MCF 10A (cell line): Measurements from ENCODE around the gene LCE5A. TPM values are rescaled to one million over a fixed set of nuclear protein-coding genes. Genes with fewer than 3 reads are reported as not detected.

Source experiments
- BruUV-seq: library from RNA; stranded (reverse); fragments of 400-500 nt; replicated peaks from 2 replicates; lab custom pipeline; 2021; lab: Mats Ljungman, UMichigan
- CTCF ChIA-PET: fragments of 300-600 bp; sonication (Branson Sonifier 250); formaldehyde crosslinking; extraction: SDS; loops from one replicate; lab custom pipeline; 2021; ENCODE audit warnings: antibody characterized with exemption, inconsistent platforms; lab: Yijun Ruan, JAX
- POLR2A ChIA-PET: fragments of 300-600, 350-650 bp; sonication (Branson Sonifier 250); formaldehyde crosslinking; extraction: SDS; loops from one replicate; lab custom pipeline; 2020; ENCODE audit warnings: antibody characterized with exemption, inconsistent platforms; lab: Yijun Ruan, JAX
- DNase-seq: peaks from one replicate; pipeline ENCODE4 v3.0.0-alpha.2; 2018; ENCODE audit not compliant: unreplicated experiment
- H3K27ac Mint-ChIP-seq: one replicate; pipeline ENCODE4 v1.8.0; 2022; ENCODE audit warnings: mild to moderate bottlenecking, low read depth, mixed read lengths; ENCODE audit not compliant: unreplicated experiment
- H3K27me3 Mint-ChIP-seq: one replicate; pipeline ENCODE4 v1.8.0; 2022; ENCODE audit warnings: mixed read lengths; ENCODE audit not compliant: insufficient read depth, unreplicated experiment
- H3K36me3 Mint-ChIP-seq: one replicate; pipeline ENCODE4 v1.8.0; 2022; ENCODE audit warnings: mild to moderate bottlenecking, moderate library complexity, mixed read lengths; ENCODE audit not compliant: insufficient read depth, unreplicated experiment
- H3K4me1 Mint-ChIP-seq: one replicate; pipeline ENCODE4 v1.8.0; 2022; ENCODE audit warnings: mixed read lengths; ENCODE audit not compliant: insufficient read depth, unreplicated experiment
- H3K4me3 Mint-ChIP-seq: one replicate; pipeline ENCODE4 v1.8.0; 2022; ENCODE audit warnings: mild to moderate bottlenecking, moderate library complexity, mixed read lengths; ENCODE audit not compliant: unreplicated experiment
- H3K9me3 Mint-ChIP-seq: one replicate; pipeline ENCODE4 v1.8.0; 2022; ENCODE audit warnings: mixed read lengths; ENCODE audit not compliant: unreplicated experiment
- intact Hi-C: fragments of 100-400 bp; cut with micrococcal nuclease; formaldehyde crosslinking; loops from 2 replicates; pipeline ENCODE4 v1.14.1; 2022
- total RNA-seq: library from RNA; stranded (reverse); gene quantifications from 2 replicates; pipeline ENCODE4 v1.2.3, GENCODE V29; 2022
- TF ChIP-seq, protein P1 (sequence below): fragments of 200-600 bp; IDR thresholded peaks from one replicate; pipeline ENCODE4 v1.8.0; 2022; ENCODE audit warnings: antibody characterized with exemption, mild to moderate bottlenecking; ENCODE audit not compliant: unreplicated experiment

LCE5A gene
- total RNA-seq, 1 experiment from 2014 or later = not detected

DNA sequence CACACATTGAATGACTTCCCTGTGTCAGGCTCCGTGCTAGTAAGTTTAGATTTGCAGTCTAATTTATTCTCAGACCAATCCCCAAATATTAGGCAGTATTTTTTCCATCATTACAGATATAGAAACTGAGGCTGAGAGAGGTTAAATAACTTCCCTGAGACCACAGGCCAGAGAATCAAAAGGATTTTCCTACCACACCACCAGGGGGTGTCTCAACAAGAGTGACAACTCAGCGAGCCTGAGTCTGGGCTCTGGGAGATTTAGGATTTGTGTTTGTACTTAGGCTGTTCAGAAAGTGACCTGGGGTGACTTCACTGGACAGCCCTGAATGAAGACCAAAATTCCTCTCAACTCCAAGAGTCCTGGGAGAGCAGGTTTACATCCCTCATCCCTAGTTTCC is 13.3 kb upstream of the LCE5A start:
- intact Hi-C loops = loop anchor here (1.0 to 10.0 kb wide), 2 partner anchors 36 to 158 kb away; no protein-coding TSS in a partner anchor
- CTCF ChIA-PET = interaction anchor here (0.6 to 5.5 kb wide), 19 partner anchors 8 to 752 kb away, joined by 3 to 75 read pairs (median 4); no protein-coding TSS in a partner anchor

DNA sequence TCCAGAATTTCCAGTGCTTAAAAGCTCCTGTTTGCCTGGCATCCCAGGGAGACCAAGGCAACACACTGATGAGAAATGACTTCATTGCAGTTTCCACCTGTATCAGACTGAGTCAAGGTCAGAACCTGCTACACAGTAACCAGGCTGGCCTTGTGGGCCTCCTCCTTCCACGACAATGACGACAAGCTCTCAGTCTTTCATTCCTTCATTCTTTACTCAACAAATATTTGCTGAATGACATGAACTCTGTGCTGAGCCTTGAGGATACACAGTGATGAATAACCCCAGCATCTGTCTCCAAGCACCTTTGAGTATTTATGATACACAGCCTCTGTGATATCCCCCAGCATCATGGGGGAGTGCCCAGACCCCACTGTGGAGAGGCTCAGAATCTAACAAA is 8.9 kb upstream of the LCE5A start:
- Mint-ChIP-seq H3K27ac (peak overlapping the region; percentile 60), H3K9me3 (no peaks in the 10 kb centered on the region), H3K36me3 (no peaks in the 10 kb centered on the region), H3K27me3 (no peaks in the 10 kb centered on the region), H3K4me1 (peaks cover 28% of the 10 kb centered on the region), H3K4me3 (no peak overlapping the region)
- DNase-seq = no peak
- BruUV-seq = no TSS peak
- TF ChIP-seq, protein P1, sequence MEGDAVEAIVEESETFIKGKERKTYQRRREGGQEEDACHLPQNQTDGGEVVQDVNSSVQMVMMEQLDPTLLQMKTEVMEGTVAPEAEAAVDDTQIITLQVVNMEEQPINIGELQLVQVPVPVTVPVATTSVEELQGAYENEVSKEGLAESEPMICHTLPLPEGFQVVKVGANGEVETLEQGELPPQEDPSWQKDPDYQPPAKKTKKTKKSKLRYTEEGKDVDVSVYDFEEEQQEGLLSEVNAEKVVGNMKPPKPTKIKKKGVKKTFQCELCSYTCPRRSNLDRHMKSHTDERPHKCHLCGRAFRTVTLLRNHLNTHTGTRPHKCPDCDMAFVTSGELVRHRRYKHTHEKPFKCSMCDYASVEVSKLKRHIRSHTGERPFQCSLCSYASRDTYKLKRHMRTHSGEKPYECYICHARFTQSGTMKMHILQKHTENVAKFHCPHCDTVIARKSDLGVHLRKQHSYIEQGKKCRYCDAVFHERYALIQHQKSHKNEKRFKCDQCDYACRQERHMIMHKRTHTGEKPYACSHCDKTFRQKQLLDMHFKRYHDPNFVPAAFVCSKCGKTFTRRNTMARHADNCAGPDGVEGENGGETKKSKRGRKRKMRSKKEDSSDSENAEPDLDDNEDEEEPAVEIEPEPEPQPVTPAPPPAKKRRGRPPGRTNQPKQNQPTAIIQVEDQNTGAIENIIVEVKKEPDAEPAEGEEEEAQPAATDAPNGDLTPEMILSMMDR = no peak
- intact Hi-C loops = no loop called here
- CTCF ChIA-PET = interaction anchor here (0.6 to 1.1 kb wide), 4 partner anchors 8 to 44 kb away, joined by 3 to 6 read pairs (median 5); no protein-coding TSS in a partner anchor
- POLR2A ChIA-PET = interaction anchor here (0.6 to 1.2 kb wide), 3 partner anchors 16 to 331 kb away, joined by 3 read pairs; no protein-coding TSS in a partner anchor

More for the DNA sequence above, 13.3 kb upstream of the LCE5A start:
- Mint-ChIP-seq H3K9me3 (no peaks in the 10 kb centered on the region), H3K4me3 (no peak overlapping the region), H3K27me3 (no peaks in the 10 kb centered on the region), H3K36me3 (no peaks in the 10 kb centered on the region), H3K4me1 (peaks cover 9% of the 10 kb centered on the region), H3K27ac (no peak overlapping the region)
- DNase-seq = peak; percentile 77
- TF ChIP-seq, protein P1 = peak; percentile 53
- BruUV-seq = no TSS peak
- POLR2A ChIA-PET = interaction anchor here (1.2 to 1.6 kb wide), 2 partner anchors 36 kb away, joined by 3 to 4 read pairs; no protein-coding TSS in a partner anchor

DNA sequence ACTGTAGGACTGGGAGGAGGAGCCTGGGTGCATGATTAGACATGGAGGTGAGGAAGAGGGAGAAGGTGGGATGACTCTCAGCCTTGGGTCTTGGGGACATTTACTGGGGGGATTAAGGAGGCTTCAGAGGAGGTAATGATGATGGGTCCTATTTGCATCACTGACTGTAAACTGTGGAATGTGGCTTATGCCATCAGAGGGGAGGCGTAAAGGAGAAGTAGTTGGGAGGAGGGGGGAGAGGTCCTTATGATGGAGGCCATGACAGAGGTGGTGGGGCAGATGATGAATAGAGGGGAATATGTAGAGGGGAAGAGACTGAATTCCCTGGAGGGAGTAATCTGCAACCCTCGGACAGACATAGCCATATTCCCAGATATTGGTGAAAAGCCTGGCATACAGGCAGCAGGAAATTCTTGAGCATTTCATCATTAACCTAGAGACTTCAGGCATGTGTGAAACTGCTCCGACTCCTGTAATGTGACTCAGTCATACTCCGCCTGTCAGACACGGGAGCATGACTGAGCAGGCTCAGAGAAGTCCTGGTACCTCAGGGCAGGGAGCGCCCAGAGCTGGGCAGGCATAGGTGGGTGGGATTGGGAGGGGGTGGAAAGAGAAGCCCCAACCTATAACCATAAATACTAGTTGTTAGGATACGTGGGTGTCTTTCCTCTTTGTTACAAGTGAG is 8.0 kb upstream of the LCE5A start:
- no TSS peak for BruUV-seq
- Mint-ChIP-seq H3K9me3 (no peaks in the 10 kb centered on the region), H3K4me1 (peaks cover 36% of the 10 kb centered on the region), H3K4me3 (no peak overlapping the region), H3K36me3 (no peaks in the 10 kb centered on the region), H3K27me3 (no peaks in the 10 kb centered on the region), H3K27ac (peak overlapping the region; percentile 60)
- intact Hi-C loops = no loop called here
- ChIA-PET CTCF (interaction anchor here (0.9 to 3.5 kb wide), 10 partner anchors 9 to 45 kb away, joined by 3 to 21 read pairs (median 4); no protein-coding TSS in a partner anchor), POLR2A (interaction anchor here (0.5 to 1.5 kb wide), 7 partner anchors 10 to 468 kb away, joined by 3 to 4 read pairs (median 3); no protein-coding TSS in a partner anchor)
- peak; percentile 93 for DNase-seq
- TF ChIP-seq, protein P1 = no peak

DNA sequence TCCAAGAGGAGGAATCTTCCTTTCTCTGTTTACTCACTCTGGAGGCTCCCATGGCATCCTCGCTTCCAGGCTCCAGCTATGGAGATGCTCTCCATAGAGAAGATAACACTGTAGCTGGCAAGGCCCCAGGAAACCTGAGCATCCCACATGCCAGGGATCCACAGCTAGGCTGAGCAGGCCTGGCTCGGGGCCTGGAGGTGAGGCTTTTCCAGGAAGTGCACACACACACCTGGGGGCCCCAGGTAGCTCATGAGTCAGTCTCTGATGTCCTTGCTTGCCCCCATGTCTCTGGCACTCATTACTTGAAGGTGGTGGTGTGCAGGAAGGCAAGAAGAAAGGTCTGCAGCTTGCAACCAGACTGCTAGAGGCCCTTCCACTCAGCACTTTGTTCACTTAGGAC is 5.5 kb upstream of the LCE5A start:
- H3K27me3 Mint-ChIP-seq = no peaks in the 10 kb centered on the region
- BruUV-seq = no TSS peak
- H3K36me3 Mint-ChIP-seq = no peaks in the 10 kb centered on the region
- POLR2A ChIA-PET = interaction anchor here (0.6 to 0.8 kb wide), 2 partner anchors 12 to 18 kb away, joined by 4 read pairs; no protein-coding TSS in a partner anchor
- CTCF ChIA-PET = interaction anchor here (0.5 to 3.5 kb wide), 14 partner anchors 9 to 1028 kb away, joined by 3 to 21 read pairs (median 4); no protein-coding TSS in a partner anchor
- H3K9me3 Mint-ChIP-seq = no peaks in the 10 kb centered on the region
- peak; percentile 77 for DNase-seq
- H3K27ac Mint-ChIP-seq = no peak overlapping the region
- H3K4me1 Mint-ChIP-seq = peaks cover 36% of the 10 kb centered on the region
- H3K4me3 Mint-ChIP-seq = no peak overlapping the region
- TF ChIP-seq, protein P1 = no peak
- intact Hi-C loops = no loop called here
